Testis (tissue), 3 donors: ENCODE results near the gene TTLL11. TPM values are rescaled to one million over a fixed set of nuclear protein-coding genes. Genes with fewer than 3 reads are reported as not detected.

Source experiments
- DNase-seq: peaks from one replicate; pipeline ENCODE4 v3.0.0-alpha.2; 2019
- H3K27ac ChIP-seq, 2 donors: fragments of 200-600 bp; sonication (generic); one replicate each; pipeline ENCODE4 v1.5.1; 2019
- H3K27me3 ChIP-seq: fragments of 200-600 bp; sonication (generic); one replicate; pipeline ENCODE4 v1.5.1; 2019
- H3K36me3 ChIP-seq: fragments of 200-600 bp; sonication (generic); one replicate; pipeline ENCODE4 v1.5.1; 2017; ENCODE audit warnings: low read depth; ENCODE audit errors: missing control alignments
- H3K4me1 ChIP-seq: fragments of 200-600 bp; sonication (generic); one replicate; pipeline ENCODE4 v1.5.1; 2019
- H3K4me3 ChIP-seq, 2 donors: fragments of 200-600 bp; sonication (generic); one replicate each; pipeline ENCODE4 v1.5.1; 2017 to 2019
- H3K9me3 ChIP-seq: fragments of 200-600 bp; sonication (generic); one replicate; pipeline ENCODE4 v1.5.1; 2017
- CTCF ChIP-seq, 3 experiments: fragments of 450-650 bp in 2 of 3; fragments of 200-600 bp in 1 of 3; sonication (generic) in 1 of 3; IDR thresholded peaks; one replicate each; pipeline ENCODE4 v1.5.1; 2016 to 2019; ENCODE audit warnings: antibody characterized with exemption in 3 of 3, mild to moderate bottlenecking in 2 of 3, moderate library complexity in 1 of 3
- POLR2A ChIP-seq: fragments of 450-650 bp; IDR thresholded peaks from one replicate; pipeline ENCODE4 v1.6.1; 2017; ENCODE audit warnings: antibody characterized with exemption, mild to moderate bottlenecking, moderate library complexity
- WGBS, 2 donors: methylation state at CpG; one replicate each; pipeline ENCODE4 v1.1.5; 2018; 5-methylcytosine and 5-hydroxymethylcytosine counted together
- intact Hi-C: fragments of 100-400 bp; cut with DNase I; formaldehyde crosslinking; loops from one replicate; pipeline ENCODE4 v1.15.1; 2023; ENCODE audit warnings: low total_unique reads
- polyA plus RNA-seq: library from polyadenylated mRNA; stranded (reverse); fragments of 350-450 nt; fragmentation: Illumina TruSeq; extraction: RNeasy Lipid Tissue Mini Kit (QIAGEN cat#74804); gene quantifications from one replicate; pipeline ENCODE4 v1.2.3, GENCODE V29; 2014; ENCODE audit warnings: low read depth, low replicate concordance; ENCODE audit not compliant: insufficient read depth
- total RNA-seq, 2 donors: library from RNA; depleted of rRNA; stranded (reverse); fragments of >200 nt; gene quantifications; one replicate each; pipeline ENCODE4 v1.2.3, GENCODE V29; 2016

The TTLL11 gene
- total and polyA plus RNA-seq, 3 donors from 2014 or later, result 17.8 to 36.5 (median 19.8) TPM

GRCh38 chr9:122107291-122107805 is 14.2 kb upstream of the TTLL11 start:
- no peak overlapping the region for H3K27ac ChIP-seq
- intact Hi-C loops, result no loop called here
- no peaks in the 10 kb centered on the region for H3K27me3 ChIP-seq

GRCh38 chr9:122106576-122106975 is 13.5 kb upstream of the TTLL11 start:
- H3K27ac ChIP-seq, result no peak overlapping the region

More at GRCh38 chr9:122107291-122107805, 14.2 kb upstream of the TTLL11 start:
- Histone ChIP-seq H3K4me1 (no peaks in the 10 kb centered on the region), H3K36me3 (no peaks in the 10 kb centered on the region), H3K9me3 (no peaks in the 10 kb centered on the region), H3K4me3 (no peak overlapping the region)
- no peak for DNase-seq
- WGBS, 2 donors, result 76 to 82% methylated on average over 7 of the region's 7 CpGs
- TF ChIP-seq CTCF (IDR thresholded peaks at IDR 0.05), result no peak
- TF ChIP-seq POLR2A, result no peak

GRCh38 chr9:122103985-122104384 is 10.9 kb upstream of the TTLL11 start:
- H3K36me3 ChIP-seq, result no peaks in the 10 kb centered on the region
- TF ChIP-seq POLR2A, result no peak
- TF ChIP-seq CTCF (IDR thresholded peaks at IDR 0.05), result no peak
- H3K9me3 ChIP-seq, result no peaks in the 10 kb centered on the region
- intact Hi-C loops, result no loop called here
- no peak for DNase-seq
- no peak overlapping the region for H3K27ac ChIP-seq
- no peaks in the 10 kb centered on the region for H3K4me1 ChIP-seq
- 96 to 97% methylated on average over 1 of the region's 1 CpG for whole genome bisulfite sequencing, 2 donors
- H3K4me3 ChIP-seq, result no peak overlapping the region
- no peaks in the 10 kb centered on the region for H3K27me3 ChIP-seq

More at GRCh38 chr9:122106576-122106975, 13.5 kb upstream of the TTLL11 start:
- TF ChIP-seq CTCF (IDR thresholded peaks at IDR 0.05) (no peak), POLR2A (no peak)
- H3K36me3 ChIP-seq, result no peaks in the 10 kb centered on the region
- H3K4me1 ChIP-seq, result no peaks in the 10 kb centered on the region
- intact Hi-C loops, result no loop called here
- H3K9me3 ChIP-seq, result no peaks in the 10 kb centered on the region
- DNase-seq, result no peak
- 31 to 34% methylated on average over 2 of the region's 2 CpGs for WGBS, 2 donors
- no peak overlapping the region for H3K4me3 ChIP-seq
- no peaks in the 10 kb centered on the region for H3K27me3 ChIP-seq

DNA sequence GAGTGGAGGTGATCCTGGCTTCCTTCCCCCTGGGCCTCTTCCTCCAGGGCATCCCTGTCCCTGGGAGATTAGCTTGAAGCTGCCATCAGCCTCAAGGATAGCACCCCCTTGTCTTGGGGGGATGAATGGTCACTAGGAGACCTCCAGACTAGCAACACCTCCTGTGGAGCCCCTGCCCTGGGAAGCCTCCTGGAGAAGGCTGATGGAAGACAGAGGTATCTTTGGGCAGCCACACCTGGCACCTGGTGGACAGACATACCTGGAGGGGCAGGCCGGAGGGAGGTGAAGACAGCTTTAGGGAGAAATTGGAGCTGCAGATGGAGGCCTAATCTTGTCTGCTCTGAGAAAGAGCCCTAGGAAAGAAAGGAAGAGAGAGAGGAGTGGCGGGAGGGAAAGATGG is 9.0 kb upstream of the TTLL11 start:
- Histone ChIP-seq H3K4me1 (no peaks in the 10 kb centered on the region), H3K36me3 (no peaks in the 10 kb centered on the region), H3K9me3 (no peaks in the 10 kb centered on the region), H3K27ac (no peak overlapping the region), H3K4me3 (no peak overlapping the region), H3K27me3 (no peaks in the 10 kb centered on the region)
- WGBS, 2 donors, result 87 to 91% methylated on average over 2 of the region's 2 CpGs
- intact Hi-C loops, result no loop called here
- DNase-seq, result no peak
- TF ChIP-seq POLR2A, result no peak
- TF ChIP-seq CTCF (IDR thresholded peaks at IDR 0.05), result no peak

GRCh38 chr9:122100756-122101155 is 7.6 kb upstream of the TTLL11 start:
- TF ChIP-seq POLR2A, result no peak
- no peak for TF ChIP-seq CTCF (IDR thresholded peaks at IDR 0.05)
- Histone ChIP-seq H3K27ac (no peak overlapping the region), H3K4me3 (no peak overlapping the region), H3K9me3 (no peaks in the 10 kb centered on the region), H3K36me3 (no peaks in the 10 kb centered on the region), H3K4me1 (no peaks in the 10 kb centered on the region), H3K27me3 (no peaks in the 10 kb centered on the region)
- WGBS, 2 donors, result 89 to 94% methylated on average over 7 of the region's 7 CpGs
- intact Hi-C loops, result no loop called here
- DNase-seq, result no peak
